SK-N-SH (cell line): Measurements from ENCODE around the gene IL6R.

Source experiments
- CHD2 ChIP-seq: fragments of 150-350 bp; IDR thresholded peaks from 2 replicates; pipeline ENCODE4 v1.6.1; 2018; ENCODE audit warnings: low read length; ENCODE audit not compliant: partially characterized antibody
- CTCF ChIP-seq: fragments of 200-600 bp; sonication (generic); IDR thresholded peaks from 2 replicates; pipeline ENCODE4 v1.6.1; 2017; ENCODE audit warnings: antibody characterized with exemption, mild to moderate bottlenecking, moderate library complexity
- EP300 ChIP-seq, 2 experiments: IDR thresholded peaks; 2 replicates each; pipeline versions ENCODE4 v1.4.0 to v1.6.1; 2012; ENCODE audit warnings: borderline replicate concordance in 1 of 2, low read depth in 1 of 2, low read length in 1 of 2
- EZH2phosphoT487 ChIP-seq: fragments of 200-600 bp; sonication (generic); IDR thresholded peaks from 2 replicates; pipeline ENCODE4 v1.6.1; 2017; ENCODE audit warnings: low read depth, mixed run types, mild to moderate bottlenecking, antibody characterized with exemption, moderate library complexity, borderline replicate concordance
- JUND ChIP-seq: IDR thresholded peaks from 2 replicates; pipeline ENCODE4 v1.4.0; 2012
- MXI1 ChIP-seq: IDR thresholded peaks from 2 replicates; pipeline ENCODE4 v1.6.1; 2012; ENCODE audit warnings: mild to moderate bottlenecking, low read depth, low read length, improper control_type of control experiment
- RAD21 ChIP-seq: IDR thresholded peaks from 2 replicates; pipeline ENCODE4 v1.6.1; 2012; ENCODE audit warnings: mild to moderate bottlenecking, low read length
- RCOR1 ChIP-seq: fragments of 150-350 bp; IDR thresholded peaks from 2 replicates; pipeline ENCODE4 v1.6.1; 2017; ENCODE audit warnings: antibody characterized with exemption, low read length
- RFX5 ChIP-seq: IDR thresholded peaks from 2 replicates; pipeline ENCODE4 v1.6.1; 2012; ENCODE audit warnings: mild to moderate bottlenecking, improper control_type of control experiment, low read length
- SMC3 ChIP-seq: IDR thresholded peaks from 2 replicates; pipeline ENCODE4 v1.6.1; 2012; ENCODE audit warnings: low read depth, low read length, improper control_type of control experiment
- TAF1 ChIP-seq: IDR thresholded peaks from 2 replicates; pipeline ENCODE4 v1.6.1; 2012; ENCODE audit warnings: low read depth, mild to moderate bottlenecking, low read length, moderate library complexity, borderline replicate concordance
- TEAD4 ChIP-seq: IDR thresholded peaks from 2 replicates; pipeline ENCODE4 v1.4.0; 2012; ENCODE audit warnings: mild to moderate bottlenecking, borderline replicate concordance; ENCODE audit not compliant: insufficient read depth
- YY1 ChIP-seq: IDR thresholded peaks from 2 replicates; pipeline ENCODE4 v1.4.0; 2012; ENCODE audit warnings: low read depth, mild to moderate bottlenecking

DNA sequence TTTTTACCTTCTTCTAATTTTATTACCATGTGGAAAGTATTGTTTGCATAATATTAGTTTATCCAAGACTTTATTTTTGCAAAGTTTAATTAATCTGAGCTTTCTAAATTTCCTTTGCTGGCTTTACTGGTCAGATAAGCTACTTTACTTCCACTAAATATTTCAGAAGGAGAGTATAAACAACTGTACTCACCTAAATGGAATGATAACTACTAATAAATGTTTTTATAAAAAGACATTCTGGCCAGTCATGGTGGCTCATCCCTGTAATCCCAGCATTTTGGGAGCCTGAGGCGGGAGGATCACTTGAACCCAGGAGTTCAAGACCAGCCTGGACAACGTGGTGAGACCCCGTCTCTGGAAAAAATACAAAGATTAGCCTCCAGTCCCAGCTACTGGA is 43.8 kb upstream of the IL6R start:
- TF ChIP-seq EZH2phosphoT487 (no peak), JUND (no peak), MXI1 (no peak), CTCF (no peak), RCOR1 (no peak), RAD21 (no peak), EP300 (IDR thresholded peaks at IDR 0.05; ENCODE audit: borderline replicate concordance in 1 of 2, low read depth in 1 of 2, low read length in 1 of 2) (no peak), SMC3 (no peak), CHD2 (no peak), TEAD4 (no peak), TAF1 (no peak), YY1 (no peak), RFX5 (no peak)
